Measurements from ENCODE around the gene GNB1L.
A peak's percentile ranks its signal among the peaks of the same experiment; 100 is the strongest.

GNB1L gene

GRCh38 chr22:19854778-19855503, at the start of gene GNB1L, which contains the start of gene RTL10:
Gene GNB1L, minus strand, starts transcription at chr22:19854874. Its CDS starts 33,519 bp downstream, at chr22:19821355.
Gene RTL10, minus strand, starts transcription at chr22:19854874. Its CDS starts 2,613 bp downstream, at chr22:19852261.
- peak; percentile 93 to 96 for DNase-seq

DNA sequence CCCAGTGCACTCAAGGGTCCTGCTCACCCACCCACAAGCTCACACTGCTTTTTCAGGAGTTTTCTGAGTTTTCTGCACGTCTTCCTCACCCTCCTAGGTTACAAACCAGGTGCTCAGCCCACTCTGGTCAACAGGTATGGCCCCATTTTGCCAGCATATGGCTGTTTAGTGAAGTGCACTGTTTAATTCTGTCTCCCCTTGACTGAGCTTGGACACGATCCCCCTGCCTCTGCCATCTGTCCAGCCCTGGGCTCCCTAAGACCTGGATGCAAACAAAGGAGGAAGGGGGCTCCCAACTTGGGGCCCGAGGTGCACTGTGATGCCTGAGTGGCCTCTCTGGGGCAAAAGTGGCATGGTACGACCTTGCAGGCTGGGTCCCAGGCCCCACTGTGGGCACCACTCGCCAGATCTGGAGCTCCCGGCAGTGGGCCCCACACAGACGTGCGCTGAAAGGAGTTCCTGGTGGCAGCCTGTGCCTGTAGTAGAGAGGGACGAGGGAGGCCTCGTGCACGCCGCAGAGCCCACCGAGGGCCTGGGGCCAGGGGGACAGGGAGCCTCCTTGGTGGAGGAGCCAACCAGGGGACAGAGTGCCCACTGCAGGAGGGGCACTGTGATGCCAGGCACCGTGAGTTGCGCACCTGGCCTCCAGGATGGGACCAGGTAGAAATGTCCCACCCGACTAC, 49.6 kb upstream of the GNB1L start:
- DNase-seq, result no peak

DNA sequence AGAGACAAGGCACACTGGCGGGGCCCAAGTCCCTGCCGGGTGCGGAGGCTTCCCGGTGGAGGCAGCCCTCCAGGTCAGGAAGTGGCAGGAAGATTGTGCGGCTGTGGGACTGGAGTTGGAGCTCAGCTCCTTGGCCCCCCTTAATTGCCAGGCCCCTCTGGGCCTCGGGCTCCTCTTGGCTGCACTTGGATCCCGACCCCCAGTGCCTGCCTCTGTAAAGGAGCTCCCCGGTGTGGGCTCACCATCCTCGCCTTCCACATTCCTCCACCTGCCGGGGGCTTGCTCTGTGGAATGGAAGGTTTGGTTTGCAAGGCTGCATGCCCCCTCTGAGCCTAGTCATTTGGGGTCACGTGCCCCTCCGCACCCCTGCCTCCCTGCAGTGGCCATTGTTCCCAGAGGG, 48.8 kb upstream of the GNB1L start:
- no peak for DNase-seq

GRCh38 chr22:19903031-19903430, 48.4 kb upstream of the GNB1L start:
- no peak for DNase-seq

DNA sequence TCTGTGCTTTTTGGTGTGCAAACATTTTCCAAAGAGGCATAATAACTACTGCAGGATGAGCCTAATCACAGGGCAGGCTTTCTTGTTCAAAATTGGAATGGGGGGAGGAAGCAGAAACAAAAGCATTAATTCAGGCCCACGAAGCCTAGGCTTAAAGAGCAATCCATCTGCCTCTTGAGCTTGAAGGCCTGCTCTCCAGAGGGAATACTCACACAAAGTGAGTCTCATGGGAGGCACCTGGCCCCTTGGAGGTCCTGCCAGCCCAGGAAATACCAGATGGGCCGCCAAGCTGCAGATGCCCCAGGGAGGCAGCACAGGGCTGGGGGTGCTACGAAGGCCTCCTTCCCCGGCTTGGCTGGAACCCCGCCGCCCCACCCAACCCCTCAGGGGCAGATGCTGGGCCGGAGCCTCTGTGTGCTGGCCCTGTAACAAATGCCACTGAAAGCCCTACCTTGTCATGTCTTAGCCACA, 47.6 kb upstream of the GNB1L start:
- DNase-seq, result no peak

DNA sequence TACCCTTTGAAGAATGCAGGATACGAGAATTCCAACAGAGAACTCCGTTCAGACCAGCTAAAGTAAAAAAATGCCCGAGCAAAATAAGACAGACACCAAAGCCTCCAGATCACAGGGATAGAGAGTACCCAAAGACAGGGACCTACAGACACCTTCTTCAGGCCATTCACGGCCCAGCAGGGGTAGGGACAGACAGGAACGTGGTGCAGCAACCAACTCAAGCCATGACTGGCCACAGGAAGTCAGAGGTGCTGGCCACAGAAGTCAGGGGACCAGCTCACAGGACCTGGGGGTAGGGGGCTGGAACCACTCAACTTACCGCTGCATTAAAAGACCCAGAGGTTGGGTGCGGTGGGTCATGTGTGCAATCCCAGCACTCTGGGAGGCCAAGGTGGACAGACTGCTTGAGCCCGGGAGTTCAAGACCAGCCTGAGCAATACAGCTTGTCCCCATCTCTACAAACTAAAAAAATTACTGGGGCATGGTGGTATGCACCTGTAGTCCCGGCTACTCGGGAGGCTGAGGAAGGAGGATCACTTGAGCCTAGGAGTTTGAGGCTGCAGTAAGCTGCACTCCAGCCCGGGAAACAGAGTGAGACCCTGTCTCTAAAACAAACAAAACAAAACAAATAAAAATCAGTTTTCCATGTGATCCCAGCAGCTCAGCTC, 47.0 kb upstream of the GNB1L start:
- no peak for DNase-seq

DNA sequence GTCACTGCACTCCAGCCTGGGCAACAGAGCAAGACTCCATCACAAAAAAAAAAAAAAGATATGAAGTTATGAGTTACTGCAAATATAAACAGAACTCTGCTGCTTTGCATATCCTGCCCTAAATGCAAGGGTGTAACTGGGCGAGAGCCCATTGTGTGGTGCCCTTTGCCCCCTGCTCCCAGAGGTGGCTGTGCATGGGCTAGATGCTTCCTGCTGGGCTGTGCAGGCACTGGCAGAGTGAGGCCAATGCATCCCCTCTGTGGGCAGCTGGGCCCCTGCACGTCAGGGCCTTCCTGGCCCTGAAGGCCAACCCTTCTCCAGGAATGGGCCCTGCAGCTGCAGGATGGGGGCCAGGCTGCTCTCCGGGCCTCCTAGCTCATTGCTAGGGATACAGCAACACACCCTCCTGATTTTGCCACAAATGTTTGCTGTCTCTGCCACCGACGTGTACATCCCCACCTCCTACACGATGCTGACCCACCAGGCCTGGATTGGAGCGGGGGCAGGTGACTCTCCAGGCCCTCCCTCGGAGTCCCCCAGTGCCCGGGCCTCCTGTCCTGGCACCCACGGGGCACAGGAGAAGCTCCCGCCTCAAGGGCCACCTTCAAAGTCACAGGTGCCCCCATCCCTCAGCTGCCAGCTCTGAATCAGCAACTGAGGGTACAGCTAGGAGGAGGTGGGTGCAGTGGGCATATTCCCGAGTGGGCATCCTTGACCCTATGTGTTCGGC, 46.2 kb upstream of the GNB1L start:
- no peak for DNase-seq

DNA sequence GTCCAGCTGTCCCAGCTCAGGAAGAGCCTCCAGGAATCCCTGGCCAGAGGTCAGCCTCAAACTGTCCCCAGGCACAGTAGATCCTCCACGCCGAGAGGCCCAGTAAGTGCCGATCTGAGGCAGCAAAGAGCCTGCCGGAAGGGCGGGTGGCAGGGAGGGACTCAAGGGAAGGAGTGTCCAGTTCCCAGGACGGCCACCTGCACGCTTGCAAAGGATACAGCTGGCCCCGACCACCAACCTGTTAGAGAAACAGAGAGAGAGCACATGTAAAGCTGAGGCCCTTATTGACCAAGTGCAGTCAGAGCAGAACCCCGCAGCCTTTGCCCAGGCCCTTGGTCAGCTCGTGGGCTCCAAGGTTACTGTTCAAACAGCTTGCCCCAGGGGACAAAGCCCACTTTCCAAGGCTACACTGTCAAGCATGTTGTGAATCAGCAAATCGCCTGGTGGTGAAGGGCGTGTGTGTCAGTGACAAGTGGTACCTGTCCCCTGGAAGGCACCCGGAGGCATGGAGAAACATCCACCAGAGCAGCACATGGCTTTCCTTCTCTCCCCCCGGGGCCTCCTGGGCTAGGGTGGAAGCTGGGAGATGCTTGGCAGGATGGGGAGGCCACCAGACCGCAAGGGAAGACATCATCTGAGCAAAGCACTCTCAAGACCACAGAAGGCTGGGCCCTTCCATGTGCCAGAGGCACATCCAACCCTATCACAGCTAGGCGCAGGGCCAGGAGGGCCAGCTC, 44.3 kb upstream of the GNB1L start:
- no peak for DNase-seq

DNA sequence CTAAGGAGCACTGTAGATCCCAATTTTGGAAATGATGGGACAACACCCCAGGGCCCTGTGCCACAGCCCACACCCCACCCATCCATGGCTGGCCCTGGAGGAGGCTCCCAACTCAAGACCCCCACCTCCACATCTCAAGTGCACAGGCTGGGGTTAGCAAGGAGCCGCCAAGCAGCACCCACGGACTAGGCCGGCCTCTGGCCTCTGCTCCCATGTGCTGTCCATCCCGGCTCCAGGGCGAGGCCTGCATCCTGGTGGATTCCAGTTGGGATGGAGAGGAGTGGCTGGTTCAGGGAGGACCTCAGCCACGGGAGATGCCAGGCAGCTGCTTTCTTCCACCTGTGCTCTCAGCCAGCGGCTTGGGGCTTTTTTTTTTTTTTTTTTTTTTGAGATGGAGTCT, 43.5 kb upstream of the GNB1L start:
- no peak for DNase-seq

- no peak for DNase-seq
These were observed 43.1 kb upstream of the GNB1L start for GRCh38 chr22:19897726-19898125.

DNA sequence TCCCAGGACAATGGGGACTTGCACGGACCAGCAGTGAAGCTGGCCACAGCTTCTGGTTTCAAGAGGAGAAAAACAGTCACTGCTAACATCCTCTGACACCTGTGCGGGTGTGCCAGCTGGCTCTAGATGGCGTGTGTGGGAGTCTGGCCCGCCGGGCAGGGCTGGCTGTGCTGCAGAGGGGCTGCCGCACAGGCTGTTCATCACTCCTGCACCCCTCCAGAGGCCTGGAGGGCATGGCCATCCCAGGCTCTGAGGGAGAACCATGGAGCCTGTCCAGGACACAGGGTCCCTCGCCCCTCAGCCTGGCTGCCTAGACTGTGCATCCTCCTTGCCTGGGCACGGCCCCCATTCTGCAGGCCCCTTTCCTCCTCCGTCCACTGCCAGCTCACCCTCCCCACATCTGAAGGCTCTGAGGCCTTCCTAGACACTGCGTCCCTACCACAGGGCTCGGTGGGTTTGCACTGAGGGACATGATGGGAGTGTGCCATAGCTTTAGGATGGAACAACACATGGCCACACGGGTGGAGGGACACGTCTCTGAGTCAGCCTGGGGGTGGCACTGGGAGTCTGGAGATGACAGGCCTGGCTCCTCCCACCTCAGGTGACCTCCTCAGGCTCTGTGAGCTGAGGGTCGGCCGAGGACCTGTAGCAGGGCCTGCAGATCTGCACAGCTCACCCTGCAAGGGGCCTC, 42.1 kb upstream of the GNB1L start:
- DNase-seq, result no peak

DNA sequence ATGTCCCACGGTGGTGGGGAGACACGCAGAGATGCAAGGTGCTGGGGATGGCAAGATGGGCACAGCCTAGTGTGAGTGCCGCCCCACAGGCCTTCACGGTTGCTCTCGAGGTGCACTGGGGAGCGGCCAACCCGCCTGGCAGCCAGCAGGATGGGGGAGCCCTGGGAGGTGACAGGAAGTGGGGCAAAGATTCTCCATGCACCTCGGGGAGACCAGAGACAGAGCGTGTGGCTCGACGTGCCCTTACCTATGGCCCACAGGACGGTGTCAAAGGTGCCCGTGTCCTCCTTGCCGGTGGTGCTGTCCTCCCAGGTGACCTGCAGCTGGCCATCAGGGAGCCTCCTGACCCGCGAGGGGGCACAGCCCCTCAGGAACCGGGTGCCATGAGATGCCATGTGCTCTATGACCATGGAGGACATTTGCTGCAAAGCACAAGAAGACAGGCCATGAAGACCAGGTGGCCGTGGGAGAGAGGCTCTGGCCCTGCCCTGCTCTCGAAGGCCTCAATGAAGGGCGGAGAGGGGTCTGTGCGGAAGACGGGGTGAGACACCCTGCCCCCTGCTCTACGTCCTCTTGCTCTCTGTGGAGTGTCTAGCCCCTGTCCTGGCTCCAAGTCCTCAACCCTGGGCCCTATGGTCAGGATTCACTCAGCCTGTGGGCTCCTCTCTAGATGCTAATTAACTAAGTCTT, 40.6 kb upstream of the GNB1L start:
- no peak for DNase-seq

DNA sequence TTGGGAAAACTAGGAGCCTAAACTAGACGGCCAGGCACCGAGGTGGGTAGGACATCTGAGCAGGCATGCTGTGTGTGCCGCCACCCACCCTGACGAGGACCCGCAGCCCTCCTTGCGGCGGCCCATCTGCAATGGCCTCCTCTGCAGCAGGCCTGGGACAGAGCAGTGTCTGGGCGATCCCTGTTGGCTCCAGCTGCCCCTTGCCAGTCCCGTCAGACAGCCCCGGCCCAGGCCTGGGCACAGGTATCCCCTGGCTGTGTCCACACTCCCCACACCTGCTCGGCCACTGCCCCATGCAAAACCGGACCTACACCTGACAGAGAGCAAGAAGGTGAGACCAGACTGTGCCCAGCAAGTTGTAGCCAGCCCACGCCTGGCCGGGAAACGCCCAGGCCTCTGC, 38.7 kb upstream of the GNB1L start:
- no peak for DNase-seq

DNA sequence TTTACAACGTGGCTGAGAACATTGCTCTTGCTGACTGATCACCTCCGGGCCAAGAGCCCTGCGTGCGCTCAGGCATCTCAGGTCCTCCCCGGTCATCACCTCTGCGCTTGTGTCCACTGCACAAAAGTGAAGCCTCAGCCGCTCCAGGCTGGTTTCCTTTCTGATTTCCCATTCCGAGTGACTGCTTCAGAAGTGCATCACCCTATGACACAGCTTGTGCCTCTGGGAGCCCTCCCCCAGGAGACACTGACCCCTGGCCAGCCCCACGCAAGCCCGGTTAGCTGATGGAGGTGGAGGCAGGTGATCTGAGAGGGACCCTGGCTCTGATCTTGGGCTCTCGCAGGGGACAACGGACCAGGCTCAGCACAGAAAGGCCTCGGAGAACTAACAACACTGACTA, 38.3 kb upstream of the GNB1L start:
- DNase-seq, result no peak

- DNase-seq, result no peak
These were observed 37.7 kb upstream of the GNB1L start for GRCh38 chr22:19892257-19892879.

DNA sequence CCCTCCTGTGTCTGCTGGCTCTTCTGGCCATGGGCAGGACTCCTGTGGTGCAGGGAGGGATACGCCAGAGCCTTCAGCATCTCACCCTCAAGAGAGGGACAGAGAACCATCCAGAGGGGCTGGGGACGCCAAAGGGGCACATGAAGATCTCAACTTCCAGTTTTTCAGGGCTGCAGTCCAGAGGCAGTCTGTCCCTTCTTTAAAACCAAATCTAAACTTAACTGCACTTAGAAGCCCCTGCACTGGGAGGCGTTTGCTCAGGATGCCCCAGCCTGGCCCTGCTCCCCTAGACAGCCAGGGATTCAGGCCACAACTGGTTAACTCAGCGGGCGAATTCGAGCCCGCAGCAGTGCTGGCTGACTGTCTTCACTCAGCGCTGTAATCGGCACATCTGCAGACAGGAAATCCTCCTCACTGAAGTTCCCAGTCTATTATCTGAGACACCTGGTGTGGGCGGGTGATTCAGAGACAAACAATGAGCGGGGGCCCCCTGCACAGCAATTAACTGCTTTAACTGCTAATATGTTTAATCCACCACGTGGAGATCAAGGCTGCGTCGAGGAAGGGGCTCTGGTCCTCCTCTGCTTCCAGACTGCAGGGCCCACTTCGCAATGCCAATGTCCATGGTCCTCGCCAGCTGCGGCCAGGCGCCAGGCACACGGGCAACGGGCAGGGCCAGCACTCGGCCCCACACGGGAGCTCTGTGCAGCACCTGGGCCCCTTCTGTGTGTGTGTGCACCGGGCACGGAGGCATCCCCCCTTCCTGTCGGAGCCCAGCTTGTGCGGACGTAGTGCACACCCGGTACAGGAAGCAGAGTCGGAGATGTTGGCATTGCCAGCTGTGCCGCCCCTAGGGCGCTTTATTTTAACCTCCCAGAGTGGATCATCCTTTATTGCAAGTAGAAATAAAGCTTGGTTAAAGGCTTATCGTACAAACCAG, 36.9 kb upstream of the GNB1L start:
- peak in 1 of 2 experiments; percentile 6 for DNase-seq

GRCh38 chr22:19890502-19891316, 36.0 kb upstream of the GNB1L start:
- no peak for DNase-seq

GRCh38 chr22:19889951-19890350, 35.3 kb upstream of the GNB1L start:
- no peak for DNase-seq
